Neural cell (in vitro differentiated cells): Measurements from ENCODE around the gene B4GALNT4. TPM values are rescaled to one million over a fixed set of nuclear protein-coding genes. Genes with fewer than 3 reads are reported as not detected.

ENCODE experiments used
- H2AFZ ChIP-seq: fragments of 200-600, 300-800 bp; sonication (generic), shearing (Covaris generic); 2 replicates; pipeline ENCODE4 v1.6.0; 2014; ENCODE audit warnings: low read depth, mild to moderate bottlenecking, antibody characterized with exemption, low read length, moderate library complexity
- H3F3A ChIP-seq: fragments of 200-600 bp; shearing (Covaris generic); 2 replicates; pipeline ENCODE4 v1.6.1; 2016; ENCODE audit warnings: mild to moderate bottlenecking, moderate library complexity, mixed read lengths, antibody characterized with exemption, low read length; ENCODE audit not compliant: insufficient read depth, poor library complexity, severe bottlenecking
- H3K27ac ChIP-seq: fragments of 200-600, 300-800 bp; sonication (generic), shearing (Covaris generic); 2 replicates; pipeline ENCODE4 v1.5.1; 2014; ENCODE audit warnings: mild to moderate bottlenecking, low read length, moderate library complexity
- H3K27me3 ChIP-seq: fragments of 300-800, 200-600 bp; sonication (generic), shearing (Covaris generic); 2 replicates; pipeline ENCODE4 v1.6.0; 2014; ENCODE audit warnings: mild to moderate bottlenecking, low read depth, low read length, moderate library complexity; ENCODE audit not compliant: insufficient read depth
- H3K36me3 ChIP-seq: fragments of 300-800, 200-600 bp; sonication (generic), shearing (Covaris generic); 2 replicates; pipeline ENCODE4 v1.5.1; 2014; ENCODE audit warnings: mild to moderate bottlenecking, antibody characterized with exemption, low read length, moderate library complexity; ENCODE audit not compliant: insufficient read depth
- H3K4me2 ChIP-seq: fragments of 300-800, 200-600 bp; sonication (generic), shearing (Covaris generic); 2 replicates; pipeline ENCODE4 v1.6.0; 2014; ENCODE audit warnings: mild to moderate bottlenecking, low read length
- H3K4me3 ChIP-seq: fragments of 300-800, 200-600 bp; sonication (generic), shearing (Covaris generic); 2 replicates; pipeline ENCODE4 v1.5.1; 2014; ENCODE audit warnings: mild to moderate bottlenecking, low read length, moderate library complexity
- H3K79me2 ChIP-seq: fragments of 200-600 bp; shearing (Covaris generic); replicated peaks from 2 replicates; pipeline ENCODE4 v1.6.0; 2014; ENCODE audit warnings: mild to moderate bottlenecking, low read length, moderate library complexity; ENCODE audit not compliant: insufficient read depth
- H3K9ac ChIP-seq: fragments of 300-800, 200-600 bp; sonication (generic), shearing (Covaris generic); 2 replicates; pipeline ENCODE4 v1.6.1; 2016; ENCODE audit warnings: mild to moderate bottlenecking, low read length, mixed read lengths
- H3K9me2 ChIP-seq: fragments of 200-600 bp; shearing (Covaris generic); 2 replicates; pipeline ENCODE4 v1.6.1; 2016; ENCODE audit warnings: mild to moderate bottlenecking, low read length, mixed read lengths; ENCODE audit not compliant: insufficient read depth
- H3K9me3 ChIP-seq: fragments of 200-600, 300-800 bp; sonication (generic), shearing (Covaris generic); 2 replicates; pipeline ENCODE4 v1.6.1; 2016; ENCODE audit warnings: mild to moderate bottlenecking, mixed run types, low read length, moderate library complexity, mixed read lengths
- H4K20me1 ChIP-seq: fragments of 200-600 bp; shearing (Covaris generic); 2 replicates; pipeline ENCODE4 v1.6.1; 2016; ENCODE audit warnings: mild to moderate bottlenecking, mixed run types; ENCODE audit not compliant: insufficient read depth
- EP300 ChIP-seq: fragments of 450-650 bp; conservative IDR thresholded peaks from 2 replicates; pipeline ENCODE4 v1.6.1; 2014; ENCODE audit warnings: antibody characterized with exemption, mild to moderate bottlenecking, moderate library complexity; ENCODE audit not compliant: poor library complexity, severe bottlenecking
- EZH2 ChIP-seq: fragments of 200-600, 300-800 bp; shearing (Covaris generic), sonication (generic); IDR thresholded peaks from 2 replicates; pipeline ENCODE4 v1.6.1; 2014; ENCODE audit warnings: antibody characterized with exemption, low read length, borderline replicate concordance, mild to moderate bottlenecking; ENCODE audit not compliant: insufficient read depth, poor library complexity, severe bottlenecking
- MXI1 ChIP-seq: fragments of 450-650 bp; conservative IDR thresholded peaks from 2 replicates; pipeline ENCODE4 v1.6.1; 2014; ENCODE audit warnings: antibody characterized with exemption, mild to moderate bottlenecking; ENCODE audit not compliant: poor library complexity, severe bottlenecking
- POLR2AphosphoS5 ChIP-seq: IDR thresholded peaks from 2 replicates; pipeline ENCODE4 v1.6.1; 2012
- RAD21 ChIP-seq: fragments of 450-650 bp; conservative IDR thresholded peaks from 2 replicates; pipeline ENCODE4 v1.6.1; 2014; ENCODE audit warnings: antibody characterized with exemption, mild to moderate bottlenecking, moderate library complexity
- SMC3 ChIP-seq: fragments of 450-650 bp; conservative IDR thresholded peaks from 2 replicates; pipeline ENCODE4 v1.6.1; 2014; ENCODE audit warnings: antibody characterized with exemption, mild to moderate bottlenecking, moderate library complexity; ENCODE audit not compliant: poor library complexity
- TAF1 ChIP-seq: IDR thresholded peaks from 2 replicates; pipeline ENCODE4 v1.6.1; 2012; ENCODE audit warnings: low read depth
- polyA plus RNA-seq: library from polyadenylated mRNA; depleted of rRNA; stranded (reverse); fragments of >200 nt; gene quantifications from 2 replicates; pipeline ENCODE4 v1.2.3, GENCODE V29; 2014
- TF ChIP-seq, protein P1 (sequence below): IDR thresholded peaks from 2 replicates; pipeline ENCODE4 v1.6.1; 2012; ENCODE audit warnings: borderline replicate concordance
- TF ChIP-seq, protein P2 (sequence below): fragments of 450-650 bp; IDR thresholded peaks from 2 replicates; pipeline ENCODE4 v1.5.1; 2014; ENCODE audit warnings: antibody characterized with exemption, mild to moderate bottlenecking, moderate library complexity; ENCODE audit not compliant: poor library complexity, severe bottlenecking

Gene B4GALNT4
- polyA plus RNA-seq, 1 donor from 2014 or later: 440 TPM

DNA sequence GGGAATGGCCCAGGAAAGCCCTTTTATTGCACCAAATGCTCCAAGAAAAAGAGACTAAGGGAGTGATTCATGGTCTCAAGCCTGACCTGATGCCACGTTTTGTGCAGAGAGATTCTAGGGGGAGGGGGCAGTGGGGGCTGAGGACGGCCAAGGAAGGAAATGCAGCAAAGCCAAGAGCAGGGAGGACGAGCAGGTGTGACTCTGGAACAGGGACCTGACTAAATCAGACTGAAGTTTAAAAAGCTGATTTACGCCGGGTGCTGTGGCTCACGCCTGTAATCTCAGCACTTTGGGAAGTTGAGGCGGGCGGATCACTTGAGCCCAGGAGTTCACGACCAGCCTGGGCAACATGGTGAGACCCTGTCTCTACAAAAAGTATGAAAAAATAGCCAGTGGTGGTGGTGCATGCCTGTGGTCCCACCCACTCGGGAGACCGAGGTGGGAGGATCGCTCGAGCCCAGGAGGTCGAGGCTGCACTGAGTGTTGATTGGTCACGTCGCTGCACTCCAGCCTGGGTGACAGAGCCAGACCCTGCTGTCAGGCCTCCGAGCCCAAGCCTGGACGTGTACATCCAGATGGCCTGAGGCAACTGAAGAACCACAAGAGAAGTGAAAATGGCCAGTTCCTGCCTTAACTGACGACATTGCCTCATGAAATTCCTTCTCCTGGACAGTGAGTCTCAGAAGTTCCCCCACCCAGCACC is 37.8 kb upstream of the B4GALNT4 start:
- no peaks in the 10 kb centered on the region for H4K20me1 ChIP-seq
- TF ChIP-seq, protein P1, sequence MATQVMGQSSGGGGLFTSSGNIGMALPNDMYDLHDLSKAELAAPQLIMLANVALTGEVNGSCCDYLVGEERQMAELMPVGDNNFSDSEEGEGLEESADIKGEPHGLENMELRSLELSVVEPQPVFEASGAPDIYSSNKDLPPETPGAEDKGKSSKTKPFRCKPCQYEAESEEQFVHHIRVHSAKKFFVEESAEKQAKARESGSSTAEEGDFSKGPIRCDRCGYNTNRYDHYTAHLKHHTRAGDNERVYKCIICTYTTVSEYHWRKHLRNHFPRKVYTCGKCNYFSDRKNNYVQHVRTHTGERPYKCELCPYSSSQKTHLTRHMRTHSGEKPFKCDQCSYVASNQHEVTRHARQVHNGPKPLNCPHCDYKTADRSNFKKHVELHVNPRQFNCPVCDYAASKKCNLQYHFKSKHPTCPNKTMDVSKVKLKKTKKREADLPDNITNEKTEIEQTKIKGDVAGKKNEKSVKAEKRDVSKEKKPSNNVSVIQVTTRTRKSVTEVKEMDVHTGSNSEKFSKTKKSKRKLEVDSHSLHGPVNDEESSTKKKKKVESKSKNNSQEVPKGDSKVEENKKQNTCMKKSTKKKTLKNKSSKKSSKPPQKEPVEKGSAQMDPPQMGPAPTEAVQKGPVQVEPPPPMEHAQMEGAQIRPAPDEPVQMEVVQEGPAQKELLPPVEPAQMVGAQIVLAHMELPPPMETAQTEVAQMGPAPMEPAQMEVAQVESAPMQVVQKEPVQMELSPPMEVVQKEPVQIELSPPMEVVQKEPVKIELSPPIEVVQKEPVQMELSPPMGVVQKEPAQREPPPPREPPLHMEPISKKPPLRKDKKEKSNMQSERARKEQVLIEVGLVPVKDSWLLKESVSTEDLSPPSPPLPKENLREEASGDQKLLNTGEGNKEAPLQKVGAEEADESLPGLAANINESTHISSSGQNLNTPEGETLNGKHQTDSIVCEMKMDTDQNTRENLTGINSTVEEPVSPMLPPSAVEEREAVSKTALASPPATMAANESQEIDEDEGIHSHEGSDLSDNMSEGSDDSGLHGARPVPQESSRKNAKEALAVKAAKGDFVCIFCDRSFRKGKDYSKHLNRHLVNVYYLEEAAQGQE: no peak
- TF ChIP-seq EP300 (no peak), EZH2 (no peak), POLR2AphosphoS5 (no peak), TAF1 (no peak), RAD21 (no peak), MXI1 (no peak), SMC3 (no peak)
- TF ChIP-seq, protein P2, sequence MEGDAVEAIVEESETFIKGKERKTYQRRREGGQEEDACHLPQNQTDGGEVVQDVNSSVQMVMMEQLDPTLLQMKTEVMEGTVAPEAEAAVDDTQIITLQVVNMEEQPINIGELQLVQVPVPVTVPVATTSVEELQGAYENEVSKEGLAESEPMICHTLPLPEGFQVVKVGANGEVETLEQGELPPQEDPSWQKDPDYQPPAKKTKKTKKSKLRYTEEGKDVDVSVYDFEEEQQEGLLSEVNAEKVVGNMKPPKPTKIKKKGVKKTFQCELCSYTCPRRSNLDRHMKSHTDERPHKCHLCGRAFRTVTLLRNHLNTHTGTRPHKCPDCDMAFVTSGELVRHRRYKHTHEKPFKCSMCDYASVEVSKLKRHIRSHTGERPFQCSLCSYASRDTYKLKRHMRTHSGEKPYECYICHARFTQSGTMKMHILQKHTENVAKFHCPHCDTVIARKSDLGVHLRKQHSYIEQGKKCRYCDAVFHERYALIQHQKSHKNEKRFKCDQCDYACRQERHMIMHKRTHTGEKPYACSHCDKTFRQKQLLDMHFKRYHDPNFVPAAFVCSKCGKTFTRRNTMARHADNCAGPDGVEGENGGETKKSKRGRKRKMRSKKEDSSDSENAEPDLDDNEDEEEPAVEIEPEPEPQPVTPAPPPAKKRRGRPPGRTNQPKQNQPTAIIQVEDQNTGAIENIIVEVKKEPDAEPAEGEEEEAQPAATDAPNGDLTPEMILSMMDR: no peak
- H3K9me3 ChIP-seq: no peaks in the 10 kb centered on the region
- H3K9me2 ChIP-seq: no peaks in the 10 kb centered on the region
- no peaks in the 10 kb centered on the region for H3K36me3 ChIP-seq
- no peaks in the 10 kb centered on the region for H3K27me3 ChIP-seq
- no peak overlapping the region for H3K4me2 ChIP-seq
- no peak overlapping the region for H3K27ac ChIP-seq
- no peaks in the 10 kb centered on the region for H3K79me2 ChIP-seq
- H2AFZ ChIP-seq: no peak overlapping the region
- H3K9ac ChIP-seq: no peak overlapping the region
- no peak overlapping the region for H3K4me3 ChIP-seq
- H3F3A ChIP-seq: no peaks in the 10 kb centered on the region

DNA sequence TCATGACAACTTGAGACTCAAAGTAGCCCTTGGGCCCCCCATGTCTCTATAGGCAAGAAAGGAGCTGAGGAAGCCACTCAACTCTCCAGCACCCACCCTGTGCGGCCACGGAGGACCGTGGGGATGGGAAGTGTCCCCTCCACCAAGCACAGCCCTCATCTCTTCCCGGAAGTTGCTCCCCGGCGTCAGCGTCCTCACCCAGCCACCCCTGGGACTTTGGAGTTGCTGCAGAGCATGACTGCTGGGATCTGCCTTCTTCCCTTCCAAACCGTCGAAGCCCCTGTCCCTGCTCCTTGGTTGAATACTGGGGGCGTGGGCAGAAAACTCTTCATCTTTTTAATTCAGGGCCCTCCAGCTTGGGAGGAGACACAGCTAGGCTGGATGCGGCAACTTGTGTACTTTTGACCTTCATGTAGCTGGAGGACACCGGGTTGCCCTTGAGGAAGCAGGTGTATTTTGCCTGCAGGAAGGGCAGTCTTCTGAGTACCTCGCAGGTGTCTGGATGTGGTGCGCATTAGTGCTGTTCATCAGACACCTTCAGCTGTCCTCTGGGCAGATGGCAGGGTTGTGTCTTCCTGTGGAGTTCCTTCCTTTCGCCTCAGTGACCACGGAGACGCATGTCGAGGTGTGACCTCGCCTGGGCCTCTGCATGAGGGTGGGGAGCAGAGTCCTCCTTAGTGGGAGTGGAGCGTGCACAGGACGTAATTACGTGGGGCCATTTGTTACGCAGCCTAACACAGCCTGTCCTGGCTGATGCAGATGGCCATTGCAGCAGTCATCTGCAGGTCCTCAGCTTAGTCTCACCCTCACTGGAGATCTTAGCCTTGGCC is 36.4 kb upstream of the B4GALNT4 start:
- H3F3A ChIP-seq: no peaks in the 10 kb centered on the region
- no peak overlapping the region for H3K4me3 ChIP-seq
- H3K27ac ChIP-seq: no peak overlapping the region
- H3K4me2 ChIP-seq: no peak overlapping the region
- H4K20me1 ChIP-seq: no peaks in the 10 kb centered on the region
- H3K79me2 ChIP-seq: no peaks in the 10 kb centered on the region
- TF ChIP-seq MXI1 (no peak), TAF1 (no peak), EP300 (no peak), RAD21 (no peak), EZH2 (no peak), SMC3 (no peak), POLR2AphosphoS5 (no peak)
- TF ChIP-seq, protein P1: no peak
- TF ChIP-seq, protein P2: no peak
- H2AFZ ChIP-seq: no peak overlapping the region
- no peaks in the 10 kb centered on the region for H3K27me3 ChIP-seq
- no peaks in the 10 kb centered on the region for H3K9me2 ChIP-seq
- no peaks in the 10 kb centered on the region for H3K9me3 ChIP-seq
- H3K9ac ChIP-seq: no peak overlapping the region
- no peaks in the 10 kb centered on the region for H3K36me3 ChIP-seq
